ENCODE results near the gene GASK1A.

The GASK1A gene

GRCh38 chr3:43053291-43053690, 74.2 kb downstream of the GASK1A start:
- Histone ChIP-seq H3K27me3 (ENCODE audit: insufficient read depth, poor library complexity, severe bottlenecking) (no peaks in the 10 kb centered on the region), H3K9me3 (ENCODE audit: severe bottlenecking) (peaks cover 8% of the 10 kb centered on the region), H3K36me3 (ENCODE audit: low read depth) (no peaks in the 10 kb centered on the region), H3K4me3 (ENCODE audit: severe bottlenecking) (no peak overlapping the region), H3K4me1 (ENCODE audit: insufficient read depth, poor library complexity, severe bottlenecking) (no peaks in the 10 kb centered on the region), H3K27ac (ENCODE audit: poor library complexity, severe bottlenecking) (no peak overlapping the region)
- TF ChIP-seq CTCF (IDR thresholded peaks at IDR 0.05; ENCODE audit: poor library complexity, severe bottlenecking): no peak
- DNase-seq (ENCODE audit: low spot score) (no peak), ATAC-seq (ENCODE audit: low read depth) (no peak)

DNA sequence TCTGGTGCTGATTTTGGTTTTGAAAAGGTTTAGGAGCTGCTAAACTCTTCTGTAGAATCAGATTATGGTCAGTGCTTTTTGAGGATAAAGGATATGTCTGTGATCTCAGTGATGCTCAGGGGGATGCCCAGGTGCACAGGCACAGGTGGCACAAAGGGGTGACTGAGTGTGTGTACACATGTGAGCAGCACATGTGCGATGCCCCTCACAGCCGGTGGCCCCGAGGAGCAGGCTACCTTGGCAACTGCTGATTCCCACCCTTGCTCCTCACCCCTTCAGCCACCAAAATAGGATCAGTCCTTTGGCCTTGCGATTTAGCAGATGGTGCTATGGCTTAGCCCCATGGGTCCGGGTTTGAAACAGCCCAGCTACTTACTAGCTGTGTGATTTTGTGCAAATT, 75.6 kb downstream of the GASK1A start:
- no peak for DNase-seq (ENCODE audit: low spot score)
- Histone ChIP-seq H3K4me3 (ENCODE audit: severe bottlenecking) (no peak overlapping the region), H3K36me3 (ENCODE audit: low read depth) (no peaks in the 10 kb centered on the region), H3K27ac (ENCODE audit: poor library complexity, severe bottlenecking) (no peak overlapping the region), H3K27me3 (ENCODE audit: insufficient read depth, poor library complexity, severe bottlenecking) (no peaks in the 10 kb centered on the region), H3K9me3 (ENCODE audit: severe bottlenecking) (peaks cover 3% of the 10 kb centered on the region), H3K4me1 (ENCODE audit: insufficient read depth, poor library complexity, severe bottlenecking) (no peaks in the 10 kb centered on the region)
- ATAC-seq (ENCODE audit: low read depth): no peak
- no peak for TF ChIP-seq CTCF (IDR thresholded peaks at IDR 0.05; ENCODE audit: poor library complexity, severe bottlenecking)

DNA sequence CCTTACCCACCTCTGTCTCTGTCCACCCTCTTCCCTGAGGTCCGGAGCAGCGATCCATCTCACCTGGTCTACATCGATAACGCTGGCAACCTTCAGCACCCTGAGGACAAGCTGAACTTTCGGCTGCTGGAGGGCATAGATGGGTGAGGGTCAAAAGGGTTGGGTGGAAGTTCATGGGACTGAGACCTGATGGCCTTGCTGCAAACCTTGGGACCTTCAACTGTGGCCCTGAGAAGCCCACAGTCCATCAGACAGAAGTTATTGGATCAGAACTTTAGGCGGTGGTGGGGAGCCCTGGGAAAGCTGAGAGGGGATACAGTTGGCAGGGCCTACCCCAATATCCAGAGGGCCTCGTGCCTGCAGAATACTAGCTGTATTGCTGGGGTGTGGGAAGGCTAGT, 76.3 kb downstream of the GASK1A start:
- no peak overlapping the region for H3K27ac ChIP-seq (ENCODE audit: poor library complexity, severe bottlenecking)
- TF ChIP-seq CTCF (IDR thresholded peaks at IDR 0.05; ENCODE audit: poor library complexity, severe bottlenecking): no peak
- no peak overlapping the region for H3K4me3 ChIP-seq (ENCODE audit: severe bottlenecking)
- DNase-seq (ENCODE audit: low spot score) (no peak), ATAC-seq (ENCODE audit: low read depth) (no peak)
- H3K36me3 ChIP-seq (ENCODE audit: low read depth): no peaks in the 10 kb centered on the region
- H3K4me1 ChIP-seq (ENCODE audit: insufficient read depth, poor library complexity, severe bottlenecking): no peaks in the 10 kb centered on the region
- no peaks in the 10 kb centered on the region for H3K9me3 ChIP-seq (ENCODE audit: severe bottlenecking)
- no peaks in the 10 kb centered on the region for H3K27me3 ChIP-seq (ENCODE audit: insufficient read depth, poor library complexity, severe bottlenecking)

- H3K27ac ChIP-seq (ENCODE audit: poor library complexity, severe bottlenecking): no peak overlapping the region
- H3K9me3 ChIP-seq (ENCODE audit: severe bottlenecking): no peaks in the 10 kb centered on the region
- no peaks in the 10 kb centered on the region for H3K4me1 ChIP-seq (ENCODE audit: insufficient read depth, poor library complexity, severe bottlenecking)
- no peaks in the 10 kb centered on the region for H3K36me3 ChIP-seq (ENCODE audit: low read depth)
- no peaks in the 10 kb centered on the region for H3K27me3 ChIP-seq (ENCODE audit: insufficient read depth, poor library complexity, severe bottlenecking)
- no peak overlapping the region for H3K4me3 ChIP-seq (ENCODE audit: severe bottlenecking)
- no peak for DNase-seq (ENCODE audit: low spot score)
- ATAC-seq (ENCODE audit: low read depth): no peak
- TF ChIP-seq CTCF (IDR thresholded peaks at IDR 0.05; ENCODE audit: poor library complexity, severe bottlenecking): no peak
These were observed 77.0 kb downstream of the GASK1A start for GRCh38 chr3:43055806-43056770.

DNA sequence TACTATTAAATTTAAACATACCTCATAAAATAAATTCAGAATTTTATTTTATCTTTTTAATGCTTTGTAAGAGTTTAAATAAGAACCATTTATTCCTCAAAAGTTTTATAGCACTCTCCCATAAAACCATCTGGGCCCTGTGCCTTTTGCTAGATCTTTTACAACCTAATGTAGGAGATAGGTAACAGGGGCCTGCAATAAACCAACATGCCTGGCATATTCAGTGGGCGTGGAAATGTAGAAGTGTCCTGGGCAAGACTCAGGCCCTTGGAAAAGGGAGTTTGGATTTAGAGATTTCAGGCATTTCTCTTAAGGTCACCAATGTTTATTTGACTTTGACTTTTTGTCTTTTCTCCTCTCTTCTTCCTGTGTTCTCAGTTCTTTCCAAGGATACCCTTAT, 80.3 kb downstream of the GASK1A start:
- DNase-seq (ENCODE audit: low spot score) (no peak), ATAC-seq (ENCODE audit: low read depth) (no peak)
- no peak for TF ChIP-seq CTCF (IDR thresholded peaks at IDR 0.05; ENCODE audit: poor library complexity, severe bottlenecking)
- H3K9me3 ChIP-seq (ENCODE audit: severe bottlenecking): no peaks in the 10 kb centered on the region
- no peak overlapping the region for H3K4me3 ChIP-seq (ENCODE audit: severe bottlenecking)
- H3K4me1 ChIP-seq (ENCODE audit: insufficient read depth, poor library complexity, severe bottlenecking): no peaks in the 10 kb centered on the region
- no peaks in the 10 kb centered on the region for H3K36me3 ChIP-seq (ENCODE audit: low read depth)
- no peaks in the 10 kb centered on the region for H3K27me3 ChIP-seq (ENCODE audit: insufficient read depth, poor library complexity, severe bottlenecking)
- no peak overlapping the region for H3K27ac ChIP-seq (ENCODE audit: poor library complexity, severe bottlenecking)
